Measurements from ENCODE around the gene HNRNPH1. TPM values are rescaled to one million over a fixed set of nuclear protein-coding genes. Genes with fewer than 3 reads are reported as not detected.

Gene HNRNPH1
- total RNA-seq, 1 donor from 2014 or later, result 509 TPM

GRCh38 chr5:179599973-179600372 is 23.5 kb downstream of the HNRNPH1 start:
- Mint-ChIP-seq H3K9me3 (ENCODE audit: unreplicated experiment) (no peaks in the 10 kb centered on the region), H3K27ac (ENCODE audit: unreplicated experiment) (no peak overlapping the region), H3K36me3 (ENCODE audit: unreplicated experiment) (peaks cover 37% of the 10 kb centered on the region), H3K4me1 (ENCODE audit: unreplicated experiment) (no peaks in the 10 kb centered on the region), H3K4me3 (ENCODE audit: unreplicated experiment) (no peak overlapping the region), H3K27me3 (ENCODE audit: unreplicated experiment) (no peaks in the 10 kb centered on the region)
- no peak for TF ChIP-seq CTCF (IDR thresholded peaks at IDR 0.05)
- no peak for DNase-seq (ENCODE audit: extremely low spot score, unreplicated experiment)

GRCh38 chr5:179599566-179599965 is 23.9 kb downstream of the HNRNPH1 start:
- no peak for TF ChIP-seq CTCF (IDR thresholded peaks at IDR 0.05)
- Mint-ChIP-seq H3K4me1 (ENCODE audit: unreplicated experiment) (no peaks in the 10 kb centered on the region), H3K36me3 (ENCODE audit: unreplicated experiment) (peaks cover 40% of the 10 kb centered on the region), H3K27ac (ENCODE audit: unreplicated experiment) (no peak overlapping the region), H3K4me3 (ENCODE audit: unreplicated experiment) (no peak overlapping the region), H3K27me3 (ENCODE audit: unreplicated experiment) (no peaks in the 10 kb centered on the region), H3K9me3 (ENCODE audit: unreplicated experiment) (no peaks in the 10 kb centered on the region)
- no peak for DNase-seq (ENCODE audit: extremely low spot score, unreplicated experiment)

- Mint-ChIP-seq H3K27ac (ENCODE audit: unreplicated experiment) (no peak overlapping the region), H3K36me3 (ENCODE audit: unreplicated experiment) (peaks cover 43% of the 10 kb centered on the region), H3K4me1 (ENCODE audit: unreplicated experiment) (no peaks in the 10 kb centered on the region), H3K27me3 (ENCODE audit: unreplicated experiment) (no peaks in the 10 kb centered on the region), H3K4me3 (ENCODE audit: unreplicated experiment) (no peak overlapping the region), H3K9me3 (ENCODE audit: unreplicated experiment) (no peaks in the 10 kb centered on the region)
- DNase-seq (ENCODE audit: extremely low spot score, unreplicated experiment), result no peak
- no peak for TF ChIP-seq CTCF (IDR thresholded peaks at IDR 0.05)
Observed at GRCh38 chr5:179599100-179599499, 24.4 kb downstream of the HNRNPH1 start.

GRCh38 chr5:179596421-179596820 is 27.1 kb downstream of the HNRNPH1 start:
- no peak overlapping the region for H3K4me3 Mint-ChIP-seq (ENCODE audit: unreplicated experiment)
- no peak overlapping the region for H3K27ac Mint-ChIP-seq (ENCODE audit: unreplicated experiment)
- no peaks in the 10 kb centered on the region for H3K4me1 Mint-ChIP-seq (ENCODE audit: unreplicated experiment)
- H3K9me3 Mint-ChIP-seq (ENCODE audit: unreplicated experiment), result no peaks in the 10 kb centered on the region
- DNase-seq (ENCODE audit: extremely low spot score, unreplicated experiment), result no peak
- TF ChIP-seq CTCF (IDR thresholded peaks at IDR 0.05), result no peak
- H3K27me3 Mint-ChIP-seq (ENCODE audit: unreplicated experiment), result no peaks in the 10 kb centered on the region
- peaks cover 61% of the 10 kb centered on the region for H3K36me3 Mint-ChIP-seq (ENCODE audit: unreplicated experiment)

GRCh38 chr5:179595916-179596315 is 27.6 kb downstream of the HNRNPH1 start:
- H3K9me3 Mint-ChIP-seq (ENCODE audit: unreplicated experiment), result no peaks in the 10 kb centered on the region

More at GRCh38 chr5:179595916-179596315, 27.6 kb downstream of the HNRNPH1 start:
- no peak overlapping the region for H3K27ac Mint-ChIP-seq (ENCODE audit: unreplicated experiment)
- peaks cover 65% of the 10 kb centered on the region for H3K36me3 Mint-ChIP-seq (ENCODE audit: unreplicated experiment)
- H3K4me3 Mint-ChIP-seq (ENCODE audit: unreplicated experiment), result no peak overlapping the region
- no peaks in the 10 kb centered on the region for H3K4me1 Mint-ChIP-seq (ENCODE audit: unreplicated experiment)
- no peak for TF ChIP-seq CTCF (IDR thresholded peaks at IDR 0.05)
- no peak for DNase-seq (ENCODE audit: extremely low spot score, unreplicated experiment)
- H3K27me3 Mint-ChIP-seq (ENCODE audit: unreplicated experiment), result no peaks in the 10 kb centered on the region
